Raji (cell line): ENCODE results near the gene GDF15.

ENCODE experiments used
- POLR2A ChIP-seq: IDR thresholded peaks from 2 replicates; pipeline ENCODE4 v1.6.1; 2011; ENCODE audit warnings: low read depth, low read length, control low read depth; ENCODE audit not compliant: insufficient read depth

The GDF15 gene

GRCh38 chr19:18385675-18386542, at the start of gene GDF15:
GDF15 (plus strand) TSS chr19:18386158; CDS start chr19:18386190, 32 bp downstream.
- TF ChIP-seq POLR2A, result no peak

- TF ChIP-seq POLR2A, result no peak
These were observed 47.4 kb upstream of the GDF15 start for GRCh38 chr19:18338541-18338940.

- no peak for TF ChIP-seq POLR2A
These were observed 46.2 kb upstream of the GDF15 start for GRCh38 chr19:18339723-18340122.

GRCh38 chr19:18340190-18340989, 45.6 kb upstream of the GDF15 start, which contains the start of gene PGPEP1:
PGPEP1 (plus strand) TSS chr19:18340598; CDS start chr19:18340682, 84 bp downstream.
- TF ChIP-seq POLR2A, result peak; percentile 77

GRCh38 chr19:18340990-18341868, 44.7 kb upstream of the GDF15 start:
- TF ChIP-seq POLR2A, result no peak

GRCh38 chr19:18342090-18342632, 43.8 kb upstream of the GDF15 start:
- TF ChIP-seq POLR2A, result no peak

- TF ChIP-seq POLR2A, result no peak
These were observed 41.4 kb upstream of the GDF15 start for GRCh38 chr19:18344582-18344950.

GRCh38 chr19:18345296-18345695, 40.7 kb upstream of the GDF15 start:
- no peak for TF ChIP-seq POLR2A

GRCh38 chr19:18346091-18346490, 39.9 kb upstream of the GDF15 start:
- no peak for TF ChIP-seq POLR2A

- TF ChIP-seq POLR2A, result no peak
These were observed 37.8 kb upstream of the GDF15 start for GRCh38 chr19:18348171-18348570.

GRCh38 chr19:18349524-18350128, 36.3 kb upstream of the GDF15 start:
- TF ChIP-seq POLR2A, result no peak

GRCh38 chr19:18350490-18350889, 35.5 kb upstream of the GDF15 start:
- no peak for TF ChIP-seq POLR2A

GRCh38 chr19:18351544-18351943, 34.4 kb upstream of the GDF15 start:
- TF ChIP-seq POLR2A, result no peak

- TF ChIP-seq POLR2A, result no peak
These were observed 32.5 kb upstream of the GDF15 start for GRCh38 chr19:18353378-18354005.
